Endothelial cell of umbilical vein (primary cell): ENCODE results near the gene PEDS1. TPM values are rescaled to one million over a fixed set of nuclear protein-coding genes. Genes with fewer than 3 reads are reported as not detected.
"Not testable (repeated sequence)": the region's sequence is repeated elsewhere in the genome, so short reads cannot be mapped to it uniquely, and the experiment has no call there.

Experiments used
- BruUV-seq: library from RNA; stranded (reverse); fragments of 400-500 nt; replicated peaks from 2 replicates; lab custom pipeline; 2021; lab: Mats Ljungman, UMichigan
- CTCF ChIA-PET: fragments of 300-600, 350-600 bp; sonication (Branson Sonifier 250); formaldehyde crosslinking; loops from one replicate; lab custom pipeline; 2021; ENCODE audit warnings: antibody characterized with exemption, inconsistent platforms; lab: Charles Lee
- POLR2A ChIA-PET: fragments of 300-600, 350-600 bp; sonication (Branson Sonifier 250); formaldehyde crosslinking; loops from one replicate; lab custom pipeline; 2021; ENCODE audit warnings: antibody characterized with exemption, inconsistent platforms; lab: Charles Lee
- DNase-seq: peaks from one replicate; pipeline ENCODE4 v3.0.0-alpha.2; 2011; ENCODE audit warnings: low read depth, low spot score
- FAIRE-seq: peaks from 2 replicates; lab custom pipeline; 2011; peaks lifted over from hg19 to GRCh38; lab: Jason Lieb, UNC
- H2AFZ ChIP-seq: 2 replicates; pipeline ENCODE4 v1.6.0; 2012; ENCODE audit warnings: low read depth, low read length, control low read depth, inconsistent platforms
- H3K27ac ChIP-seq: 2 replicates; pipeline ENCODE4 v1.5.1; 2011; ENCODE audit warnings: low read depth, mild to moderate bottlenecking, control low read depth, low read length, moderate library complexity; ENCODE audit not compliant: insufficient read depth
- H3K27me3 ChIP-seq, 2 experiments: 2 replicates each; pipeline versions ENCODE4 v1.6.0 to v1.6.1; 2011; ENCODE audit warnings: low read length in 2 of 2, mixed read lengths in 1 of 2; ENCODE audit not compliant: control insufficient read depth in 2 of 2, insufficient read depth in 2 of 2
- H3K36me3 ChIP-seq, 2 experiments: 2 replicates in 1 of 2; 3 replicates in 1 of 2; pipeline ENCODE4 v1.5.1; 2011; ENCODE audit warnings: low read length in 2 of 2, mild to moderate bottlenecking in 1 of 2, moderate library complexity in 1 of 2; ENCODE audit not compliant: control insufficient read depth in 2 of 2, insufficient read depth in 2 of 2; ENCODE audit errors: extremely low read depth in 1 of 2
- H3K4me1 ChIP-seq: 3 replicates; pipeline ENCODE4 v1.5.1; 2011; ENCODE audit warnings: mild to moderate bottlenecking, low read length; ENCODE audit not compliant: control insufficient read depth, insufficient read depth; ENCODE audit errors: extremely low read depth
- H3K4me2 ChIP-seq: 2 replicates; pipeline ENCODE4 v1.6.1; 2011; ENCODE audit warnings: low read length, control low read depth, mixed read lengths; ENCODE audit not compliant: insufficient read depth
- H3K4me3 ChIP-seq, 3 experiments: fragments of 200-600 bp in 1 of 3; sonication (generic), shearing (Covaris generic) in 1 of 3; replicated peaks in 1 of 3; 2 replicates each; pipeline ENCODE4 v1.5.1; 2011 to 2016; ENCODE audit warnings: control low read depth in 3 of 3, low read length in 3 of 3, mild to moderate bottlenecking in 2 of 3, inconsistent platforms in 1 of 3, low read depth in 1 of 3, moderate library complexity in 1 of 3; ENCODE audit not compliant: insufficient read depth in 1 of 3
- H3K79me2 ChIP-seq: 2 replicates; pipeline ENCODE4 v1.6.0; 2012; ENCODE audit warnings: low read length, inconsistent platforms; ENCODE audit not compliant: control insufficient read depth, insufficient read depth
- H3K9ac ChIP-seq: replicated peaks from 2 replicates; pipeline ENCODE3; 2011; ENCODE audit warnings: low read length, control low read depth; ENCODE audit not compliant: insufficient read depth; ENCODE audit errors: extremely low read depth
- H3K9me1 ChIP-seq: replicated peaks from 3 replicates; pipeline ENCODE4 v1.6.0; 2011; ENCODE audit warnings: mild to moderate bottlenecking, low read length; ENCODE audit not compliant: control insufficient read depth, insufficient read depth; ENCODE audit errors: extremely low read depth
- H3K9me3 ChIP-seq: replicated peaks from 2 replicates; pipeline ENCODE4 v1.5.1; 2012; ENCODE audit warnings: low read length, inconsistent platforms; ENCODE audit not compliant: control insufficient read depth, insufficient read depth
- H4K20me1 ChIP-seq: replicated peaks from 2 replicates; pipeline ENCODE3; 2011; ENCODE audit warnings: mild to moderate bottlenecking, low read length; ENCODE audit not compliant: control insufficient read depth, insufficient read depth; ENCODE audit errors: extremely low read depth
- CTCF ChIP-seq, 2 donors: IDR thresholded peaks; 1 replicate in 1 of 2; 2 replicates in 1 of 2; pipeline ENCODE4 v1.5.1; 2011; ENCODE audit warnings: low read length in 2 of 2, mild to moderate bottlenecking in 2 of 2, moderate library complexity in 2 of 2, control low read depth in 1 of 2, inconsistent platforms in 1 of 2, low read depth in 1 of 2; ENCODE audit not compliant: insufficient read depth in 1 of 2; ENCODE audit errors: extremely low read depth in 1 of 2
- EZH2 ChIP-seq: IDR thresholded peaks from 2 replicates; pipeline ENCODE4 v1.6.1; 2012; ENCODE audit warnings: borderline replicate concordance, low read depth, mild to moderate bottlenecking, moderate library complexity, low read length, inconsistent platforms; ENCODE audit not compliant: severe bottlenecking
- FOS ChIP-seq: IDR thresholded peaks from 2 replicates; pipeline ENCODE4 v1.6.1; 2011; ENCODE audit warnings: mild to moderate bottlenecking, low read length, moderate library complexity, borderline replicate concordance; ENCODE audit not compliant: insufficient read depth
- GATA2 ChIP-seq: IDR thresholded peaks from 2 replicates; pipeline ENCODE4 v1.7.0; 2011; ENCODE audit warnings: low read depth, mild to moderate bottlenecking, moderate library complexity, mixed read lengths, low read length; ENCODE audit not compliant: insufficient read length, insufficient read depth
- JUN ChIP-seq: IDR thresholded peaks from 2 replicates; pipeline ENCODE4 v1.6.1; 2011; ENCODE audit warnings: borderline replicate concordance, low read depth; ENCODE audit not compliant: insufficient read length, insufficient read depth
- MAX ChIP-seq: IDR thresholded peaks from 2 replicates; pipeline ENCODE4 v1.6.1; 2011; ENCODE audit not compliant: insufficient read depth, insufficient read length
- MYC ChIP-seq: IDR thresholded peaks from one replicate; pipeline ENCODE4 v1.6.1; 2011; ENCODE audit warnings: mild to moderate bottlenecking, low read depth, low read length
- POLR2A ChIP-seq: IDR thresholded peaks from 2 replicates; pipeline ENCODE4 v1.6.1; 2012; ENCODE audit warnings: low read depth, mild to moderate bottlenecking, control low read depth, low read length
- POLR2AphosphoS5 ChIP-seq: IDR thresholded peaks from 2 replicates; pipeline ENCODE4 v1.6.1; 2012; ENCODE audit warnings: low read depth, mild to moderate bottlenecking, control low read depth, low read length, moderate library complexity; ENCODE audit not compliant: insufficient read depth
- dilution Hi-C: fragments of 300-500 bp; cut with MboI; formaldehyde crosslinking; loops from one replicate; pipeline ENCODE4 v1.15.0; 2019; ENCODE audit warnings: low sequenced_read_pairs; ENCODE audit not compliant: extremely low pct_ligation_motif_present
- intact Hi-C: fragments of 100-400 bp; cut with micrococcal nuclease; formaldehyde crosslinking; loops from one replicate; pipeline ENCODE4 v1.10.0; 2022
- polyA plus RNA-seq, 4 experiments: library from polyadenylated mRNA; depleted of rRNA in 3 of 4; stranded (reverse) in 3 of 4; unstranded in 1 of 4; fragments of >200 nt; gene quantifications; 2 replicates each; pipeline versions ENCODE4 v1.2.1 to v1.2.3, GENCODE V29; 2011 to 2012; ENCODE audit warnings: missing spikeins in 1 of 4
- total RNA-seq: library from RNA; stranded (reverse); gene quantifications from 2 replicates; pipeline ENCODE4 v1.2.3, GENCODE V29; 2021

Gene PEDS1
- total and polyA plus RNA-seq, 2 donors (not counting 3 experiments of a cell fraction or from before 2014, with no cell fraction given) = 62.7 to 131 TPM

DNA sequence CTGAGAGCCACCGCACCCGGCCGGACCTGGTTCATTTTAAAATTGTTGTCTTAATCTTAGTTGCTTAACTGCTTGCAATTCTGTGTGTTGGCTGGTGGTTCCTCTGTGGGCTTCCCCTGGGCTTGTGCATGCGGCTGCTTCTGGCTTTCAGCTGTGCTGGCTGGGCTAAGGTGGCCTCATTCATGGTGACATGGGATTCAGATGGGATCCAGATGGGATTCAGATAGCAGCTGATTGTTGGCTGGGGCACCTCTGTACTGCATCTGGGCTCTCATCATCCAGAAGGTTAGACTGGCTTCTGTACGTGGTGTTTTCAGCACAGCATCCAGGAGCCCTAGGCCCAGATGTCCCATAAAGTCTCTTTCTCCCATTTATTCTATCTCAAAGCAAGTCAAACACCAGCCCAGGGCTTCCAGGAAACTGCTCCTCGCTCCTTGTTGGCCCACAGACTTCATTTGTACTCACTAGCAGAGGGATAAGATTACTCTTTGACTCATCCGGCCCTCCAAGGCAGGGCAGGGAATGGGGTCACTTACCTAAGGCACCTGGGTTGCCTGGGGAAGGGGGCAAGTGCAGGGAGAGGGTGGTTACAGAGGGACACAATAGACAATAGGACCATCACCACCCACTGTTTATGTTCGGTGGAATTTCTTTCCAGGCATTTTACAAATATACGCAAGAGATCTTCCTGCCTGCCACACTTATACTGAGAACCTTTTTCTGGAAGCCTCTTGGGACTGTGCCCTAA lies 10.2 kb upstream of the PEDS1 start:
- Histone ChIP-seq H3K9me1 (no peaks in the 10 kb centered on the region), H4K20me1 (no peaks in the 10 kb centered on the region), H3K4me1 (peaks cover 12% of the 10 kb centered on the region), H3K27ac (no peak overlapping the region), H3K4me3 (no peak overlapping the region), H3K36me3 (no peaks in the 10 kb centered on the region), H3K9me3 (no peaks in the 10 kb centered on the region), H3K9ac (no peak overlapping the region), H3K27me3 (no peaks in the 10 kb centered on the region), H2AFZ (peak overlapping the region; percentile 30), H3K79me2 (no peaks in the 10 kb centered on the region), H3K4me2 (no peak overlapping the region)
- intact Hi-C loops = no loop called here
- dilution Hi-C loops = no loop called here
- DNase-seq = no peak
- BruUV-seq = no TSS peak
- TF ChIP-seq MAX (no peak), MYC (no peak), JUN (no peak), EZH2 (no peak), GATA2 (no peak), POLR2AphosphoS5 (no peak), POLR2A (no peak), CTCF (IDR thresholded peaks at IDR 0.05; ENCODE audit: extremely low read depth in 1 of 2, insufficient read depth in 1 of 2, low read depth in 1 of 2, low read length in 2 of 2) (no peak), FOS (no peak)
- ChIA-PET CTCF (no interaction called here), POLR2A (no interaction called here)
- FAIRE-seq = no peak

DNA sequence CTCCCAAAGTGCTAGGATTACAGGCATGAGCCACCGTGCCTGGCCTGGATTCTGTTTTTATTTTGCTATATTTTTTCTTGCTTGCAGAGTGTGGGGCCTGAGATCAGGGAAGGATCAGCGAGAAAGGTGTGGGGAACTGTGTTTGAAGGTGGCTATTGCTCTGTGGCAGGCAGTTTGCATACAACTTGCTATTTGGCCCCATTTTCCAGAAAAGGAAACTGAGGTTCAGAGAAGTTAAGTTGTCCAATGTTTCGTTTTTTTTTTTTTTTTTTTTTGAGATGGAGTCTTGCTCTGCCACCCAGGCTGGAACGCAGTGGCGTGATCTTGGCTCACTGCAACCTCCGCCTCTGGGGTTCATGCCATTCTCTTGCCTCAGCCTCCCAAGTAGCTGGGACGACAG lies 8.0 kb upstream of the PEDS1 start:
- intact Hi-C loops, H3K79me2 ChIP-seq, H3K27ac ChIP-seq, dilution Hi-C loops, FAIRE-seq, POLR2A ChIA-PET, H3K36me3 ChIP-seq, H3K9me1 ChIP-seq, H3K9ac ChIP-seq, H3K9me3 ChIP-seq, H2AFZ ChIP-seq, DNase-seq, H3K27me3 ChIP-seq, H3K4me2 ChIP-seq, H4K20me1 ChIP-seq, BruUV-seq, H3K4me3 ChIP-seq: not testable (repeated sequence)
- CTCF ChIA-PET = interaction anchor here (1.6 kb wide), 1 partner anchor 41 kb away, joined by 7 read pairs; no protein-coding TSS in a partner anchor
- peaks cover 11% of the 10 kb centered on the region for H3K4me1 ChIP-seq
